ENCODE measurements around the gene PARVG.

The PARVG gene

DNA sequence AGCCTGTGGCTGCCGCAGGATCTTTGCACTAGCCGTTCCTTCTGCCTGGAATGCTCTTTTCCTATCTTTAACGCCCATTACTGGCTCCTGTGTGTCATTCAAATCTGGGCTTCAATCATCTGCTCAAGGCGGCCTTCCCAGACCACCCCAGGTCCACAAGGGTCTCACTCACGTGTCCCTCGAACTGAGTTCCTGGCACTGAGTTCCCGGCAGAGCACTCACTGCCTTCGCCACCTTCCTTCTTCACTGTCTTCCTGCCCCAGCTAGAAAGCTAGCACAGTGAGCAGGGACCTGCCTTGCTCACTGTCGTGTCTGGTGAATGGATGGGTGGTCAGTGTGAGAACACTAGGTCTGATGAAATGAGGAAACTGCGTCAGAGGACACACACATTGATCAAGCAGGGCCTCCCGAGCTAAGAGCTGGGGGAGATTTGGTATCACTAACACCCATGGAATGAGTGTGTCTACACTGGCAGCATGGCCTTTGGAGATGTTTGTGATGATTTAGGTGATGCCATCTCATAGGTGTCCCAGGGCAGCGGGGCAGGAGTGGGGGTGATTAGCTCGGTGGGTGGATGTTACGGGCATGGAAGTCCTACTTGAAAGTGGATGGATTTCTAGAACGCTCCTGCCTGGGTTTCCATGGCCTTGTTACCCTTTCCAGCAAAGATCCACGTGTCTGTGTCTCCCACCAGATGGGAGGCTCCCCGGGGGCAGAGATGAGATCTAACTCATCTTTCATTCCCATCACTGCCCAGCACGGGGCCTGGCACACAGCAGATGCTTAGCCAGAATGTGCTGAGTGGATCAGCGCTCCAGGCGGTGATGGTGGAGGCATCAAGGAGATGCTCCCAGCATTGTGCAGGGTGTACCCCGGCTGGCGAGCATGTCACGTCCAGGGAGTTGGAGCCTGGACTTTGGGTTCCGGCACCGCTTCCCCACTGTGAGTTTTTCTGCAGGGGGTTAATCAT, 67.5 kb downstream of the PARVG start:
- H3K4me3 ChIP-seq (ENCODE audit: low read depth, low read length) = no peak overlapping the region
- TF ChIP-seq, protein P1, sequence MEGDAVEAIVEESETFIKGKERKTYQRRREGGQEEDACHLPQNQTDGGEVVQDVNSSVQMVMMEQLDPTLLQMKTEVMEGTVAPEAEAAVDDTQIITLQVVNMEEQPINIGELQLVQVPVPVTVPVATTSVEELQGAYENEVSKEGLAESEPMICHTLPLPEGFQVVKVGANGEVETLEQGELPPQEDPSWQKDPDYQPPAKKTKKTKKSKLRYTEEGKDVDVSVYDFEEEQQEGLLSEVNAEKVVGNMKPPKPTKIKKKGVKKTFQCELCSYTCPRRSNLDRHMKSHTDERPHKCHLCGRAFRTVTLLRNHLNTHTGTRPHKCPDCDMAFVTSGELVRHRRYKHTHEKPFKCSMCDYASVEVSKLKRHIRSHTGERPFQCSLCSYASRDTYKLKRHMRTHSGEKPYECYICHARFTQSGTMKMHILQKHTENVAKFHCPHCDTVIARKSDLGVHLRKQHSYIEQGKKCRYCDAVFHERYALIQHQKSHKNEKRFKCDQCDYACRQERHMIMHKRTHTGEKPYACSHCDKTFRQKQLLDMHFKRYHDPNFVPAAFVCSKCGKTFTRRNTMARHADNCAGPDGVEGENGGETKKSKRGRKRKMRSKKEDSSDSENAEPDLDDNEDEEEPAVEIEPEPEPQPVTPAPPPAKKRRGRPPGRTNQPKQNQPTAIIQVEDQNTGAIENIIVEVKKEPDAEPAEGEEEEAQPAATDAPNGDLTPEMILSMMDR (IDR thresholded peaks at IDR 0.05; ENCODE audit: low read depth, low read length) = no peak

DNA sequence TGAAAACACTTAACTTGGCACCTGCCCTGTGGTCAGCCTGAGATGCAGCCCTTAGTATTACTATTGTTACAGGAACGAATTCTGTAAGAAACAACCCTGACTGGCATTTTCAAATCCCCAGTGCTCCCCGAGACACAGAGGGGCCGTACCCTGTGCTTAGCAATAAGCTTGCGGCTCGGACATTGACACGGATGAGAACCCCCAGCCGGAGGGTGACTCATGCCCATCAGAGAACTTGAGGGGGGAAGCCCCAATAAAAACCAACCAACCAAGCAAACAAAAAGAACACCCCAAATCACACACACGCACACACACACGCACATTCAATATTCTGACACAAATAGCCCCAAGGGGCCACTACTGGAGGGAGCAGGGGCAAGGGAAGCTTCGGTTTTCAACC, 68.2 kb downstream of the PARVG start:
- TF ChIP-seq, protein P1 (IDR thresholded peaks at IDR 0.05; ENCODE audit: low read depth, low read length) = no peak
- no peak overlapping the region for H3K4me3 ChIP-seq (ENCODE audit: low read depth, low read length)

GRCh38 chr22:44249376-44250147, 68.8 kb downstream of the PARVG start:
- TF ChIP-seq, protein P1 (IDR thresholded peaks at IDR 0.05; ENCODE audit: low read depth, low read length) = no peak
- H3K4me3 ChIP-seq (ENCODE audit: low read depth, low read length) = no peak overlapping the region

DNA sequence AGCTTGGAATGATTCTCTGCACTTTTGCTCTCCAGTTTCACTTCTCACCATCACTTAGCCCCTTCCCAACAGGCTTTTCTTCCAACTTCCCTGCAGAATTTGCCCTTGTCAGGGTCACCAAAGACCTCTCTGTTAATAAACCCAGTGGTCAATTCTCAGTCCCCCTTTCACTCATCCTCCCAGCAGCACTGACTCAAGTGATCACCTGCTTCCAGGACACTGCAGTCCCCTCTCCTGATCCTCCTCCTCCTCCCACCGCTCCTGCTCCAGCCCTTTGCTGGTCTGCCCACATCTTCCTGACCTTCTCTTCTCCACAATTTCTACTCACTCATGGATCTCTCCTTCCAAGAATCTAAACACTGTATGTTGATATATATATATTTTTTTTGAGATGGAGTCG, 74.1 kb downstream of the PARVG start:
- TF ChIP-seq, protein P1 (IDR thresholded peaks at IDR 0.05; ENCODE audit: low read depth, low read length) = no peak

DNA sequence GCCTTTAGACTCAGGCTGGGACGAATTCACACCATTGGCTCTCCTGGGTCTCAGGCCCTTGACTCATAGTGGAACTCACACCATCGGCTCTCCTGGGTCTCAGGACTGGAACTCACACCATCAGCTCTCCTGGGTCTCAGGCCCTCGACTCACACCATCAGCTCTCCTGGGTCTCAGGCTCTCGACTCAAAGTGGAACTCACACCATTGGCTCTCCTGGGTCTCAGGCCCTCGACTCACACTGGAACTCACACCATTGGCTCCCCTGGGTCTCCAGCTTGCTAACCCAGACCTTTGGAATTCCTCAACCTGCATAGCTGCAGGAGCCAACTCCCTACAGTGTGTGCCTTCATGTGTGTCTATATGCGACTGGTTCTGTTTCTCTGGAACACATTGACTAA, 75.4 kb downstream of the PARVG start:
- TF ChIP-seq, protein P1 (IDR thresholded peaks at IDR 0.05; ENCODE audit: low read depth, low read length) = no peak
- no peak overlapping the region for H3K4me3 ChIP-seq (ENCODE audit: low read depth, low read length)

More for the DNA sequence above, 74.1 kb downstream of the PARVG start:
- no peak overlapping the region for H3K4me3 ChIP-seq (ENCODE audit: low read depth, low read length)

DNA sequence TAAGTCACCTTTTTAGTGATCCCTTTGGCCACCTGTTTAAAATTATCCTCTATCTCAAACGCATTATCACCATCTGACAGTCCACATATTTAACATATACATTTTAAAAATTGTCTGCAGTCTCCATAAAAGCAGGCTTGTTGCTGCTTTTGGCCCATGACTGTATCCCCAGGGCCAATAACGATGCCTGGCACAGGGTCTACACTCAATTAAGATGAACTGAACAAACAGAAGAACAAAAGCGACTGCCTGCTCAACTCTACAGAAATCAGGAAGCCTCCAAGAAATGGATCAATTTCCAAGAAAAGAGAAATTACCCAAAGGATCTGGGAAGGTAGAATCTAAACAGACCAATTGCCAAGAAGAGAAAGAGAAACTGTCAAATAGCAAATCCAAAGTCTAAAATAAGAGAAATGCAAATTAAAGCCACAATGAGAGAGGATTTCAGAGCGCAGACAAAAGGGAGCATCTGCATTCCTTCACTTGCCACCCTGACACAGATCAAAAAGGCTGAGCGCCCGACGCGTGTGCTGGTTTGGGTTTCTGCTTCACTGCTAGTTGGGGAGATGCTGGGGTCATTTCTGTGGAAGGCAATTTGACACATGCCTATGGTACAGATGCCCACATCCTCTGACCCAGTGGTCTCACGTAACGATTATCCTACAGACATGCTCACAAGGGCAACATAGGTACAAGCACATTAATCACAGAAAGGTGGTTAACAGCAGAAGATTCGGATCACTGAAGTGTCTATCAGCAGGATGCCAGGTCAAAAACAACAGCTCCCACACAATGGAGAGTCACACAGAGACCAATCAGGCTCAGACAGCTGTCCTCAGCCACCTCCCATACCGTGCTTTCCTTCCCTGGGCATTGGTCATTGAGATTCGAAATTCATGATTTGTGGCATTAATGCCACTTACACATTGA, 76.1 kb downstream of the PARVG start:
- H3K4me3 ChIP-seq (ENCODE audit: low read depth, low read length) = no peak overlapping the region
- TF ChIP-seq, protein P1 (IDR thresholded peaks at IDR 0.05; ENCODE audit: low read depth, low read length) = no peak
